HG03571 (cell line): ENCODE results near the gene MMD2.
"Not testable (repeated sequence)": the region's sequence is repeated elsewhere in the genome, so short reads cannot be mapped to it uniquely, and the experiment has no call there.

Experiments
- ATAC-seq: cut with Tn5 transposase; IDR thresholded peaks from one replicate; pipeline ENCODE4 v1.9.1; 2021; ENCODE audit not compliant: unreplicated experiment

Gene MMD2, protein sequence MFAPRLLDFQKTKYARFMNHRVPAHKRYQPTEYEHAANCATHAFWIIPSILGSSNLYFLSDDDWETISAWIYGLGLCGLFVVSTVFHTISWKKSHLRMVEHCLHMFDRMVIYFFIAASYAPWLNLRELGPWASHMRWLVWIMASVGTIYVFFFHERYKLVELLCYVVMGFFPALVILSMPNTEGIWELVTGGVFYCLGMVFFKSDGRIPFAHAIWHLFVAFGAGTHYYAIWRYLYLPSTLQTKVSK

GRCh38 chr7:4958477-4959301 is at the start of gene MMD2:
TSS of gene MMD2 (minus strand) at chr7:4959187. CDS start at chr7:4959017, 170 bp downstream.
- no peak for ATAC-seq

DNA sequence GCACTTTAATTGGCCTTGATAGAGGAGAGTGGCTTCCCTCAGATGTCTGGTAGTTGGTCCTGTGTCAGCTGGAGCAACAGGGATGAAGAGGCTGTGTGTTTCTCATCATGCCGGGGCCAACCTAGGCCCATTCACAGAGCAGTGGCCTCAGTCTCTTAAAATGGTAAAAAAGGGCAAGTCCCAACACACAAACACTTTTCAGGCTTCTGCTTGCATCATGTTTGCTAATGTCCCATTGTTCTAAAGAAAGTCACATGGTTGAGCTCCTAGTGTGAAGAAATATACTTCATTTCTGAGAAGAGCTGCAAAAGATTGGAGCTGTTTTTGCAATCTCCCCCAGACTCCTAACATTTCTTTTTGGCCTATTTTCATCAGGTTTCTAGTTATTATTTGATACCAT is 46.1 kb upstream of the MMD2 start:
- no peak for ATAC-seq

DNA sequence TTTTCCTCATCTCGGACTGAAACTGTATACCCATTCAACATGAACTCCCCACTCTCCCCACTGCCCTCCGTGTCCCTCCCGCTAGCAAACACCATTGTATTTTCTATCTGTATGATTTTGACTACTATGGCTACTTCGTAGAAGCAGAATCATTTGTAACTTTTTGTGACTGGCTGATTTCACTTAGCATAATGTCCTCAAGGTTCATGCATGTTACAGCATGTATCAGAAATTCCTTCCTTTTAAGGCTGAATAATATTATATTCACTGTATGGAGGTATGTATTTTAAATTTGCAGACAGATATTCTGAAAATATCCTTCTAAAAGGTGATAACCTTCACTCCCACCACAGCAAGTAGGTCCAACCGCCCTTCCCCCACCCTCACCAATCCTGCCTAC is 42.9 kb upstream of the MMD2 start:
- ATAC-seq, result no peak

- ATAC-seq, result no peak
Measured at GRCh38 chr7:5001003-5001402, 42.0 kb upstream of the MMD2 start.

GRCh38 chr7:4999369-4999950 is 40.5 kb upstream of the MMD2 start:
- ATAC-seq, result no peak

- no peak for ATAC-seq
Measured at GRCh38 chr7:4998910-4999309, 39.9 kb upstream of the MMD2 start.

DNA sequence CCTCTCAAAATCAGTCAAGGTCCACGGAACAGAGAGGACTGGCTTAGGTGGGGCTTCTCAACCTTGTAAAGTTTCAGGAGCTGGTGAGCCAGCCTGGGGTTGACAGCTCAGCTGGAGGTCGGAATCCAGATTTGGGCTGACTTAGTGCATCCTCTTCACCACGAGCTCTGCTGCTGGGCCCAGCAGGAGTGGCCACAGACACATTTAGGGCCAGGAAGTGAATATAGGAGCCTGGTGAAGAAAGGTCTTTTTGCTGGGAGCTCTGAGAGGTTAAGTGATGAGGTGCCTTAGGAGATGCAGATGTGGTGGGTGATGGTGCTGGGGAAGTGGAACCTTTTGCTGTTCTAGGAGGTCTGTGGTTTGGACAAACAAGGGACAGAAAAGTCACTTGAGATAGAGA is 39.3 kb upstream of the MMD2 start:
- no peak for ATAC-seq

GRCh38 chr7:4996696-4997222 is 37.8 kb upstream of the MMD2 start:
- ATAC-seq, result no peak

GRCh38 chr7:4995429-4995969 is 36.5 kb upstream of the MMD2 start:
- no peak for ATAC-seq

GRCh38 chr7:4993471-4993870 is 34.5 kb upstream of the MMD2 start:
- ATAC-seq, result no peak

DNA sequence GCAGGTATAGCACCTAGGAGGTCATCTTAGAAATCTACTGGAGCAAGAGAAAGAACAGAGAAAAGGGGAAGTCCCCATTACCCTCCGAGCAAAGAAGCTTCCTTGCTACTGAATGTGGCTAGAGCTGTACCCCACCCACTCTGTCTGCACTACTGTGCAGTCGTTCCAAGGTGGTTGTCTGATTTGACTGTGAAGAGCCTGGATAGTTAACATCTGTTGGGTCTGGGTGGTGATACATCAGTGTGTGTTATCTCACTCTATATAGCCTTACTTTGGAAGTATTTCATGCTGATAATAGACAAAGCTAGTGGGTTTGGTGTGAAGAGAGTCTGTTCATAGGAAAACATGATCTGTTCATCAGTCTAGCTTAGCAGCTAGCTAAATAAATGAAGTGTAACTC is 23.8 kb upstream of the MMD2 start:
- not testable (repeated sequence) for ATAC-seq

GRCh38 chr7:4981295-4981890 is 22.4 kb upstream of the MMD2 start:
- not testable (repeated sequence) for ATAC-seq

DNA sequence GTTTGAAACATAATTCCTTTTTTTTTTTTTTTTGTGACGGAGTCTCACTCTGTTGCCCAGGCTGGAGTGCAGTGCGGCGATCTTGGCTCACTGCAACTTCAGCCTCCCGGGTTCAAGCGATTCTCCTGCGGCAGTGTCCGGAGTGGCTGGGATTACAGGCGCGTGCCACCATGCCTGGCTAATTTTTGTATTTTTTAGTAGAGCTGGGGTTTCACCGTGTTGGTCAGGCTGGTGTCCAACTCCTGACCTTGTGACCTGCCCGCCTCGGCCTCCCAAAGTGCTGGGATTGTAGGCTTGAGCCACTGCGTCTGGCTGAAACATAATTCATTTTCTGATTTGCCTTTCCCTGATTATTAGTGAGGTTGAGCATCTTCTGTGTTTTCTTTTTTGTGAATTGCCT is 16.6 kb upstream of the MMD2 start:
- ATAC-seq, result not testable (repeated sequence)

- peak; percentile 92 for ATAC-seq
Measured at GRCh38 chr7:4973728-4974198, 14.8 kb upstream of the MMD2 start.

GRCh38 chr7:4972446-4972845 is 13.5 kb upstream of the MMD2 start:
- not testable (repeated sequence) for ATAC-seq

- no peak for ATAC-seq
Measured at GRCh38 chr7:4965295-4966022, 6.5 kb upstream of the MMD2 start.

- no peak for ATAC-seq
Measured at GRCh38 chr7:4964506-4964905, 5.5 kb upstream of the MMD2 start.

DNA sequence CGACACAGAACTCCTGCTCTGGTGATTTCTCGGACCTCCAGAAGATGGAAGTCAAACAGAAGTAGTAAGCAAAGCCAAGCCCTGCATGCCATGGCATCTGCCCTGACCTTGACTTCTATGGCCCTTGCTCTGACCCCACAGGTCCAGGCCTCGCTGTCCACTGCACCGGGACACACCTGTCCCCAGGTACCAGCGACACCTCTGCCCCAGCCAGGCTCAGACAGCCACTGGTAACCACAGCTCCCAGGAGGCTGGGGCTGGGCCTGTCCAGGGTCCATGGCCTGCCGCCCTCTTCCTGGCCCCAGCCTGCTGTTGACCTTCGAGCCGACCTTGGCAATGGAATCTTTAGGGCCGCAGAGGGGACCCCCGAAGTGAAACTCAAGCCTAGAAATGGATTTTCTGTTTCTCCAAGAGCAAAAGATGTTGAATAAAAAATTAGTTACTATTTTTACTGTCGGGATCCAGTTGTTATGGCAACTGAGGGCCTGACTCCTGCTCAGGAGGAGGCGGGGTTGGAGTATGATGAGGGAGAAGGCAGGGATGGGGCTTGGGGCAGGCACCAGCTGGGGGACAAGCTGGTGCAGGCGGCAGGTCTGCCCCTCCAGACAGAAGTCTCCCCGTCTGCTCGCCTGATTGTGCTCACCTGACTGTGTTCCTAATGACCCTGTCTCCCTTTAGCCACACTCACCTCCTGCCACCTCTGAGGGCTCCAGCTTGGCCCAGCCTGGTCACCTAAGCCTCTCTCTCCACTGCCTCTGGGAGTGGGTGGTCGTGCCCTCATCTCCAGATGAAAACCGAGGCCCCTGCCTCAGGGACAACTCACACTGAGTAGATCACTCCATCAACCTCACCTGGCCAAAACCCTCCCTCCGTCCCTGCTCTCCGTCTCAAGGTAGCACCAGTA is 4.1 kb upstream of the MMD2 start:
- no peak for ATAC-seq

- no peak for ATAC-seq
Measured at GRCh38 chr7:4960363-4960762, 1.4 kb upstream of the MMD2 start.
